Stimulated activated CD8-positive, alpha-beta memory T cell treated with anti-CD3 and anti-CD28 coated beads, Interleukin-15, amount 100 ng/mL, for 4 hours (primary cell): ENCODE data around the gene DDI1.
"Not testable (repeated sequence)": the region's sequence is repeated elsewhere in the genome, so short reads cannot be mapped to it uniquely, and the experiment has no call there.

Experiments used
- DNase-seq, 2 donors: peaks; one replicate each; pipeline ENCODE4 v3.0.0-alpha.2; 2020; ENCODE audit warnings: low read depth in 2 of 2

DDI1 gene

GRCh38 chr11:104041792-104042191 is 5.4 kb downstream of the DDI1 start:
- DNase-seq: no peak

GRCh38 chr11:104043142-104043541 is 6.7 kb downstream of the DDI1 start:
- no peak for DNase-seq

- DNase-seq: no peak
Measured at GRCh38 chr11:104043678-104044239, 7.3 kb downstream of the DDI1 start.

- no peak for DNase-seq
Measured at GRCh38 chr11:104046331-104046730, 9.9 kb downstream of the DDI1 start.

- not testable (repeated sequence) for DNase-seq
Measured at GRCh38 chr11:104046858-104047257, 10.4 kb downstream of the DDI1 start.

- DNase-seq: no peak
Measured at GRCh38 chr11:104049116-104049515, 12.7 kb downstream of the DDI1 start.

- no peak for DNase-seq
Measured at GRCh38 chr11:104051778-104052177, 15.3 kb downstream of the DDI1 start.

- DNase-seq: no peak
Measured at GRCh38 chr11:104053743-104054478, 17.5 kb downstream of the DDI1 start.

GRCh38 chr11:104054911-104055529 is 18.6 kb downstream of the DDI1 start:
- DNase-seq: no peak

- DNase-seq: no peak
Measured at GRCh38 chr11:104055596-104055995, 19.2 kb downstream of the DDI1 start.

GRCh38 chr11:104057908-104058307 is 21.5 kb downstream of the DDI1 start:
- no peak for DNase-seq

GRCh38 chr11:104058680-104059079 is 22.2 kb downstream of the DDI1 start:
- no peak for DNase-seq

GRCh38 chr11:104060004-104060794 is 23.8 kb downstream of the DDI1 start:
- no peak for DNase-seq

- no peak for DNase-seq
Measured at GRCh38 chr11:104060820-104061219, 24.4 kb downstream of the DDI1 start.

GRCh38 chr11:104061853-104062521 is 25.5 kb downstream of the DDI1 start:
- DNase-seq: no peak

GRCh38 chr11:104064034-104064630 is 27.7 kb downstream of the DDI1 start:
- no peak for DNase-seq

- no peak for DNase-seq
Measured at GRCh38 chr11:104067534-104067933, 31.1 kb downstream of the DDI1 start.

- DNase-seq: no peak
Measured at GRCh38 chr11:104073950-104074705, 37.7 kb downstream of the DDI1 start.

- no peak for DNase-seq
Measured at GRCh38 chr11:104075091-104075490, 38.7 kb downstream of the DDI1 start.

- no peak for DNase-seq
Measured at GRCh38 chr11:104075706-104076105, 39.3 kb downstream of the DDI1 start.

- DNase-seq: no peak
Measured at GRCh38 chr11:104076455-104076854, 40.0 kb downstream of the DDI1 start.
